Right renal cortex interstitium (tissue), 3 donors: ENCODE measurements around the gene DIDO1. TPM values are rescaled to one million over a fixed set of nuclear protein-coding genes. Genes with fewer than 3 reads are reported as not detected.

Experiments used
- DNase-seq, 3 donors: peaks; one replicate each; pipeline ENCODE4 v3.0.0-alpha.2; 2013; ENCODE audit warnings: low read depth in 3 of 3, low spot score in 2 of 3
- polyA plus RNA-seq, 3 donors: library from polyadenylated mRNA; unstranded; fragments of 120-200 nt; gene quantifications; one replicate each; pipeline ENCODE4 v1.2.1, GENCODE V29; 2013; ENCODE audit not compliant: insufficient read length in 3 of 3

Gene DIDO1
- polyA plus RNA-seq, 3 donors: 49.0 to 58.6 (median 57.1) TPM

DNA sequence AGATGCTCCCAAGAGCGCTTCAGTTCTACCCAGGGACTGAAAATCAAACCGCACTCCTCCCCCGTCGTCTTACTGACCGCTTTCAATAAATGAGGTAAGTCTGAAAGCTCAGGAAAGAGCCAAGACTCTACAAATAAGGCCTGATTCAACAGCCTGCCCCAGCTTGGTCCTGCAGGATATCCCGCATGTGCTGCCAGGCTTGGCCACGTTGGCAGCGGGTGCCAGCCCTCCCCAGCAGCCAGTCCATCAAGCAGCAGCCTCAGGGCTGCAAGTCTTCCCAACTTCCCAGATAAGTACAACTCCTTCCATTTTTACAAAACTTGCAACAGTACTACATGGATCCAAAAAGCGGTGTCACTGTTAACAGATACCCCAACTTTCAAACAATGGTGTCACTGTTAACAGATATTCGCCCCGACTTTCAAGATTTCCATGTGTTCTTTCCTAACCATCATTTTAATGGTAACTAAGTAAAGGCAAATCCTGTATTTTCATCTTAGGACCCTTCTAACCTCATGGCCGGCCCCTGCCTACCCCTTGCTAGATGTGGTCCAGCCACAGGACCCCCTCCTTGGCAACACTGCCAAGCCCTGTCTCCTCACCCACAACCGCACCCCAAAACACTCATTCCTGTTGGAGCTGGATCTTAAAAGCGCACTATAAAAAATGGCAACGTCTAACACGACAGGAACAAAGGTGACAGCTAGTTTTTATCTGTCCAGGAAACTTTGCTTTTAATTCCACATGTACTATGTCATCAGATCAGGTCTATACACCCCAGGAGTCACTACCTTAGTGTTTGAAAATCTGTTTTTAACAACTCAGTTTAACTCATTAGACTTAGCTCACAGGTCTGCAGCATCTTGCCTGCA lies 28.0 kb downstream of the DIDO1 start:
- DNase-seq: no peak

DNA sequence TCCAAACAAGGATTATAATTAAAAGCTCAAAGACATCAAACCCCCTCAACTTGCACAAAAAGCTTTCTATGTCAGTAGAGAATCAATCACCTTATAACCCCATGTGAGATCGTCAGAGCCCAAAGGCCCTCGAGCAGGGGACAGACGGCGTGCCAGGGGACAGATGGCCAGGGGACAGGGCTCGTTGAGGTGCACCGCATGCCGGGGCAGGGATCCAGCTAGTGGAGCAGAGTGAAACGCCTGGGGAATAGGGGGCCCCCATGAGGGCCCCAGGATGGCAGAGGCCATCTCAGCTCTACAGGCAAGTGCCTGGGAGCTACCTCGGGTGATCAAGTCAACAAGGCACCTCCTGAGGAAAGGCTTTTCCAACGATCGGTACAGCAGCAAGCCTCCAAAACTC lies 28.6 kb downstream of the DIDO1 start:
- no peak for DNase-seq

DNA sequence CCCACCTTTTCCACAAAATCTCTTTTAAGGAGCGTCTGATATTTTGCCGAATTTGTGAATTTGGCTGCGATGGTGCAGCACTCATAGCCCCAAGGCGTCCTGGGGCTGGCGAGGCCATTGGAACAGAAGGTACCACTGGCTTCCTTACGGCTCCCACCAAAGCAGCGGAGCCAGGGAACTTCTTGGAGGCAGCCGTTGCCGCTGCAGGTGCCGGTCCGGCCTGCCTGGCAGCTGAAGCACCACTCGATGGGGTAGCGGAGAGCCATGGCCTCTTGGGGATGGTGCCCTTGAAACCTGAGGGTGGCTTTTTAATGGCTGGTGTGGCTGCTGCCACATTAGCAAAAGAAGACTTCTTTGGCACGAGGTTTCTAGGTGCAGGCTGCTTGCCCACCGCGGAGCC lies 29.8 kb downstream of the DIDO1 start:
- DNase-seq: no peak

DNA sequence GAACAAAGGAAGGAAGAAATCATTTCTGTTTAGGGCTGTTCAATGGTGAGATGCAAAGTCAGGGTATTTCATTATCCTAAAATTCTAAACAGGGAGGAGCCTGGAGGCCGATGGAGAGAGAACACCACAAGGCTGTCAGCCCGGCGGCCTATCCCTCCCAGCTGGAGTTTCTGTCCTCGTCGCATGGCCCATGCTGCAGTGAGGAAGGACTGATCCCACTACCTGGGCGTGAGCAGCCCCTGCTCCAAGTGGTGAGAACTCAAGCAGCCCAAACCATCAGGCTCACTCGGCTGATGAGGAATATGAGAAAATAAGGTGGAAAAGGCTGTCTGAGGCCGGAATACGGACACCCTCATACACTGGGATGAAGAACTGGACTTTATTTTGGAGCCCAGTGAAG lies 30.8 kb downstream of the DIDO1 start:
- DNase-seq: no peak

DNA sequence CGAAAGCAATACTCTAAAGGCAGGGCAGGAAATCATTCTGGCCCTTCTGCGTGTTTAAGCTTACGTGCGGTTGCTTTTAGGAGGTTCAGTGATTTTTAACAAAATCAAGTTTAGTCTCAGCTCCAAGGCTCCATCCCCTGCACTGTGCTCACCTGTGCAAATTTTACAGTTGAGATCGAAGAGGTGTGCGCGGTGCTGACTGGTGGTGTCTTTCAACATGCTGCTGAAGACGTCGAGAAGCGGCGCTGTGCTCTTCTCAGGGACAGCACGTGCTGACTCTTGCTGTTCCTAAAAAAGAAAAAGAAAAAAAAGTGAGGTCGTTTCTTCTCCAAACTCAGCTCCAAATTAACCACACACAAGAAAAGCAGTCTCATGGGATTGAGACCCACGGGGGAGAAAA lies 32.0 kb downstream of the DIDO1 start:
- no peak for DNase-seq

DNA sequence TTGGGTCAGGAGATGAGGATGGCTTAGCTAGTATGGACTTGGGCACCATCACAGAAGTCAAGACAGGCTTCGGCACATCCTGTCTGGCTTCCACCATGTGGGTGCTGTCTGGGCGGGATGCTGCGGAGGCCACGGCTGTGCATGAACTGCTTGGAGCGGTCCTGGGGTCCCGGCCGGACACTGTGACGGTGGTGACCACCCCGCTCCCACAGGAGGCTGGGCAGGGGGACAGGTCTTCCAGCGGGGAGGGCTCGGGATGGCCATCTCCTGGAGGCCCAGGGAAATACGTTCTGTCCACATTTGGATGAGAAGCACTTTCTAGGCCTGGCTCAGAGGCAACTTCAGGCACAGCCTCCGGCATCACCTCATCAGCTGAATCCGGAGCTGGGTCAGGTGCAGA lies 32.6 kb downstream of the DIDO1 start:
- no peak for DNase-seq

DNA sequence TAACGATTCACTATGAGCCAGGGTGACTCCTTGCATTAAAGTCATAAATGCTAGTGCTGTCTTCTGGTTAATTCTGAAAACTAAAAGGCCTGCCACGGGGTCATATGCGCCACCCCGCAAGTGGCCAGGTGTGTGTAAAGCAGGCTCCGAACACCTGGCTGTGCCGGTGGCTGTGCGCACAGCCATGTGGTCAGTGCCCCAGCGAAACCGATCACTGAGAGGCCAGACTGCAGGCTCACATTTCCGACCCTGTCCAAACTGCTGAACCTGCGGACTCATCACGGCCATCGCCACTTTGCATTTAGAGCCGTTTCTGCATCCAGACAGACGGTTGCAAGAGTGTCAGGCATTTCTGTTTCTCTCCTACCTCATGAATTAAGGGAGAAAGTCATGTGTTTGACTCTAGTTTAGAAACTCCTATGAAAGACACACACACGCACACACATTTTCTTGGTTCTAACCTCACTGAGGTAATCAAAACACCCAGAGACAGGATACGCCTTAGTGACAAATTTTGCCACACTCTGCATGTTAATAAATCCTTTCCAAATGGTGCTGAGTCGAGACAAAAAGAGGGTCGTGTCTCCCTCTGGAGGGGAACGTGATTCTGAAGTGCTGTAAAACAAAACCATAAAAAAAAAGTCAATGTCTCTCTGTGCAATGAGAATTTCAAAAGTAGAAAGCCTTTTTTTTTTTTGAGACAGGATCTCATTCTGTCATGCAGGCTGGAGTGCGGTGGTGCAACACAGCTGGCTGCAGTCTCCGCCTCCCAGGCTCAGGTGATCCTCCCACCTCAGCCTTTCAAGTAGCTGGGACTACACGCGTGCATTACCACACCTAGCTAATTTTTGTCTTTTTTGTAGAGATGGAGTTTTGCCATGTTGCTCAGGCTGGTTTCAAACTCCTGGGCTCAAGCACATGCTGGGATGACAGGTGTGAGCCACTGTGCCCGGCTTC lies 33.7 kb downstream of the DIDO1 start:
- DNase-seq: no peak

DNA sequence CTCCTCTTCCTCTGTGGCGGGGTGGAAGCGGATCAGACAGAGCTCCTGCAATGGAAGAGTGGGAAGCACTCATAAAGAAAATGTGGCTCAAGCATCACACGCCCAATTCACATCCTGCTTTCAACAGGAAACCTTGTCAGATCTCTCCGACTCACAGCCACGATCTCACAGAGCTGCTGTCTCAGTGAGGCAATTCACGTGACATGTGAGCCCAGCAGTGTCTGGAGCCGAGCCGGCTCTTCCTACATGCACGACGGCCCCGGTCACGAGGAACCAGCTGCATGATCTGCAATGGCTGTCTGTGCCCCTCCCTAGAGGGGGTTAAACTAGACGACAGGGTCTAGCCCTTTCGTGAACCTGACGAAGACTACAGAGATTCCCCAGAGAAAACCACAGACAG lies 35.2 kb downstream of the DIDO1 start:
- DNase-seq: no peak

DNA sequence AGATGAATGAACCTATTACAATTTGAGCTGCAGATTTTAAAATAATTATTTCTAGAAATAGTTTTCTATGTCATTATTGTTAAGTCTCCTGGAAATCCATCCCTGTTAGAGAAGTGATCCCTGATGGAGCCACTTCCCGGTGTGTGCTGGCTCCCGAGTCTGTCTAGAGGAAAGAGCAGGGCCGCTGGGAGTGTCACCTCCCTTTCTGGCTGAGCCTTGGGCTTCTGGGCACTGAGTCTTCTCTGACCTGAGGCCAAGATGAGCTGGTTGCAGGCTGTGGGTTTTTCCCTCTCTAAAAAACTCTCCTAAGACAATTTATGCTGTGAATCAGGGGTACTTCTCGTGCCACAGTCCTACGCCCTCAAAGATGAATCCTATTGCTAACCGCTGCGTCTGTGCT lies 35.9 kb downstream of the DIDO1 start:
- no peak for DNase-seq

DNA sequence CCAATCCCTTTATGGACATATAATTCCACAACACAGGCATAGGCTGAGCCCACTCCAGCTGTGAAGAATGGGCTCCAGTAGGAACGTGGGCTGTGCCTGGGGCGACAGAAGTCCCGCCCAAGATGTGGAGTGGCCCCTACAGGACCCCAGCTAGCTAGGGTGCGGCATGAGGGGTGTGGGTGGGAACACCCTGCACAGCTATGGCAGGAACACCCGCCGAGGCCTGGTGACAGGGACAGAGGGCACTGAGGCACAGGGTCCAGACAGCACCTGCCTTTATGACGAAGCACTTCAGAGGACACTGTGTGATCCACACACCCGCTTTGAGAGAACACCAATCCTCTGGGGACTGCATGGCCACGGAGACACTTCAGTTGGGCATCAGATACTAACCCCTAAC lies 36.4 kb downstream of the DIDO1 start:
- no peak for DNase-seq

DNA sequence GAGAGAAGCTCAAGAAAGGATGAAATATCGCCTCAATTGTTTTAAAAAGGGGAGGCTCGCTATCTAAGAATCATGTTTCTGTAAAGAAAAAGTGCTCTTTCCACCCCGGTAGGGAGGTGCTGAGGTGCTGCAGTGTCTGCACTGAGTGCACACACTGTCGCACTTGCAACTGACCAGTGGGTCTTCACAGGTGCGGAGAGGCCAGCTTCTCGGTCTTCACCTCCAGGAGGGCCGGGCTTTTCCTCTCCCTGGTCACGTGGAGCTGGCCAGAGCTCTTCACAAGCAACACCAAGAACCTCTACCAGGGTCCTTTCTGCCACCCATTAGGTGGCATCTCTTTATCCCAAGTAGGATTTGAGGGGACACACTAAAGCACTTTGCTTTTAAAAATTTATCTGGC lies 36.9 kb downstream of the DIDO1 start:
- no peak for DNase-seq

DNA sequence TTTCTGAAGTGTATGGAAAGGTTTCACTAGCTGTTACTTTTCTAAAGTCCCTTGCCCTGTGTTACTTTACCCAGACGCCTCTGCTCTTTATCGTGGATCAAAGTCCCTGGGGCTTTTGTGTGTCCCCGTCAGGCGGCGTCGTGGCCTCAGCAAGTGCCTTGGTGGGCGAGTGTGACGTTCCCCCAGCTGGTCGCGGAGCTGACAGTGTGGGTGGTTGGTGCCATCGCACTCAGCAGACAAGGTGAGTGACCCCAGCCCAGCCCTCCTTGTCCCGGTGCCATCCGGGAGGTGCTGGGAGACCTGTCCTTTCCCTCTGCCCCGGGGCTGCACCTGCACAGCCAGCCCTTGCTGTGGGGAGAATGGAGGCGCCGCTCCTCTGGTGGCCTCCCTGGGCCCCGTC lies 37.4 kb downstream of the DIDO1 start:
- no peak for DNase-seq

DNA sequence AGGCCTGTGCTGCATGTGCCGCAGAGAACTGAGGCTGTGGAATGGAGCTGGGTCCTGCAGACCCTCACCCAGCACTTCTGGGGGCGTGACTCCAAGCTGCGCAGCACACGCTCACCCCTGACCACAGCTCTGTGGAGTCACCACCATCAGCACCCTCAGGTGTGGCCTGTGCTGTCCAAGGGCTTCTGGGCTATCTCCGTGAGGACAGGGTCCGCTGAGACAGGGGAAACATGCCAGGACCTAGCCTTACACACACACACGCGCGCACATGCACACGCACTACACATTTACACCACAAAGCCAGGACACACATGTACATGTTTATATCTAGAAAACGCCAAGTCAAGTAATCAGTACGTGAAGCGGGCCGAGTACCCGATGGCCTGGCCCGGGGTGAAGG lies 37.9 kb downstream of the DIDO1 start:
- no peak for DNase-seq

DNA sequence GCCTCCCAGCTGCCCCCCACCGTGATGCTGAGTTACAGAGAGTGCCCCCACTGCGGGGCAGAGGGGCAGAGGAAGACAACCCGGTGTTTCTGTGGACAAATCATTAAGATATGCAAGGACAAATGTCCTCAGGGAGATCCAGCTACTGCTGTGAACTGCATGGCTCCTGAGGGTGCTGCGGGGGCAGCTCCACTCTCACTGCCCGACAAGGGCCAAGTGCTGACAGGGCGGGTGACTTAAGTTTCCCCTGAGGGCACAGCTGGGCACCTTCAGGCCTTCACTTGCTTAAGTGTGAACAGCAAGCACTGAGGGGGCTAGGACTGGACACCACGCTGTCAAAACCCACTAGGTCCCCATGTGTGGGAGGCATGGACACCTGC lies 38.5 kb downstream of the DIDO1 start:
- no peak for DNase-seq

DNA sequence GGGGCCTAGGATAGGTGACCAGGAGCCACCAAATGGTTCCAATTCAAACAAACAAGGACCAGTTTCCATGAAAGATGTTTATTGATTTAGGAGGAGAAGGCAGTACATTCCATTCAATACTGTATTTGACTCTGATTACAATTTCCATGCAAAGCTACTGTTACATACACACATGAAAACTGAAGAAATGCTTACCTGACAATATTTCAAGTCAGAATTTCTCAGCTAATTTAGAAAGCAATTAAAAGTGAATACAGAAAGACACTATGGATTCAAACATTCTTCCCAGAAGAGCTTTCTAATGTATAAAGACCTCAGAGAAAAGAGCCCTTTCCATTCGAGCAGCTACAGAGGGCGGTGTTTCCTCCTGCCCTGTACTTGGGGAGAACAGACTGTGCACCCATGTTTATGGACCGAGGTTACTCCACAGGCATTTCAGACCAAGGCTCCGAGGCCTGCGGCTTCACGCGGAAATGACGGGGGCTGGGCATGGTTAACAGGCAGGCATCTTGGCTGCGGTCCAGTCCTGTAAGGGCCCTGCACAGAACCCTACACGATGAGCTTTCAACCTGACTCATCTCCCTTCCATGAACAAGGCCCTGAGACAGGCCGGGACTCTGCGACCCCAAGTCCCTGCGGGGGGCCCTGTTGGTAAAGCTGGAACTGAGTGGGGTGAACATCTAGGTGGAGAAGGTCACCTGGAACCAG lies 39.0 kb downstream of the DIDO1 start:
- no peak for DNase-seq

DNA sequence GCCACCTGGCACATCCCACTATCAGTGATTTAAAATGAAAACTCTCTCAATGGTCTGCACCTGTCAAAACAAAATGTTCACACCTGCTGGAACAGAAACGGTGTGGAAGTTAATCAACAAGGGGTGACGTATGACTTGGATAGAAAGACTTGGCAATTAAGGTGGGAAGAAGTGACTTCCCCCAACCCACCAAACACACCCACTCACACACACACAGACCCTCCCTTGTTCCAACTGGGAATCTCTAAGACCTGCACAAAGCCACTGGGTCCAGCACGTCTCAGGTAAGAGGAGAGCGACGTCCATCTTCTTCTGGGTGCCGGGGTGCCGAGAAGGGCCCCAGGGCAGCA lies 39.6 kb downstream of the DIDO1 start:
- DNase-seq: no peak

DNA sequence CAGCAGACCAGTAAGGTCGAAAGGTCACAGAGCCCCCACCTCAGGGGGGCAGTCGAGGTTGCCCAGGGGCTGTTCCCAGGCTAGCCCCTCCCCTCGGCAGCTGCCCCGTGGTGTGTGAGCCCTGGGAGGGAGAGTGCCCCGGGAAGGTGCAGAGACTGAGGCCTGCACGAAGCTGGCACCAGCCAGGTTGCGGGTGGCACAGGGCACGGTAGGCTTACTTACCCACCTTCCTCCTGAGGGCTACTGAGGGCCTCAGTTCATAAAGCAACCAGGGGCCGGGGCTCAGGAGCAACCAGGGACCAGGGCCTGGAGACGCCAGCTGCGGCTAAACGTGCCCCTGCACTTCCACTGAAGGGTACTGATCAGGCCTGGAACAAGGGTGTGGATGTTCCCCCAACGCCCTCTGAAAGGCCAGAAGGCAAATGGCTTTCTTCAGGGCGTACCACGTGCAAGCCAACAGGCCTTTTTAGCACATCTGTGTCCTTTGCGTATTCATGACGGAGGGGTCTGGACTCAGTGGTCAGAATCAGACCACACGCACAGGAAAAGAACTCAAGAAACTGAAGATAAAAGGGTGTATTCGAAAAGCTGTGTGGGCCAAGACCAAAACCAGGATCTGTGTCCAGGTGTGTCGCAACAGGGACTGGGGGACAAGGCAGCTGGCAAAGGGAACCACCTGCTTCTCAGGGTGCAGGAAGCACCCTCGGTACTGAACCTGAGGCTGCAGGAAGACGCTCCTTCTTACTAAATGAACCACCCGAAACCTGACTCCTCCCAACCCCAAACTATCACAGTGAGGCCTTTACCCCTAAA lies 40.2 kb downstream of the DIDO1 start:
- DNase-seq: no peak

DNA sequence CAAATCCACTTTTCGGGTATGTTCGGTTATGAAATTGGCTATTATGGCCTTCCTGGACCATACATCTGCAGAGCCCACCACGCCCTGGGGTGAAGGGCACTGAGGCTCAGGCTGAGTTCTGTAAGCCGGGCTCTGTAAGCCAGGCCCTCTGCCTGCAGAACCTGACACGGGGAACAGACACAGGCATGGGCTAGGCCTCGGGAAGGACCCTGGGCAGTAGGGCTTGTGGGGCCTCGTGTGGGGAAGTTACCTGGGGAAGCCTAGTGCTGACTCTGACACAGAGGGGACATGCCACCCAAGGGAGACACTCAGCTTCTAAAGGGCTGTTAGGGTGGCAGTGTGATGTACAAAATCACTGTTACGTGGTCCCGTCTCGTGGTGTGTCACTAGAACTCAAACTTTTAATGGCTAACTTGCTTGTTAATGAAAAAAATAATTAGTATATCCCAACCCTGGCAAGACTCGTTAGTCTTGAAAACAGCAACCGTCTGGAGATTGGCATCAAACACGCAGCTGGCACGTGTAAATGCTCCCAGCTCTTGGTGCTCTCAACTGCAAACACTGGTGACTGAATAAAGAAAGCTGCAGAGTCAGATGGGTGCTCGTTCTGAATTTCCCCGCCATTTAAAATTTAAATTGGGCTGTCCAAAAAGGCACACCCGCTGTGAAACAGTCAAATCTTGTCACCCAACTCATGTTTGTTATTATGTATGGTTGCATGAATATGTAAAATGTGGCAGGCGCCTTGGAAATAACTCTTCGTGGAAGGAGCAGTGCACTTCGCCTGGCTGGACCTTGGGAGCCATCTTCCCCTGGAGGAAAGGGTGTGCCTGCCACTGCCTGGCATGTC lies 41.0 kb downstream of the DIDO1 start:
- DNase-seq: no peak

DNA sequence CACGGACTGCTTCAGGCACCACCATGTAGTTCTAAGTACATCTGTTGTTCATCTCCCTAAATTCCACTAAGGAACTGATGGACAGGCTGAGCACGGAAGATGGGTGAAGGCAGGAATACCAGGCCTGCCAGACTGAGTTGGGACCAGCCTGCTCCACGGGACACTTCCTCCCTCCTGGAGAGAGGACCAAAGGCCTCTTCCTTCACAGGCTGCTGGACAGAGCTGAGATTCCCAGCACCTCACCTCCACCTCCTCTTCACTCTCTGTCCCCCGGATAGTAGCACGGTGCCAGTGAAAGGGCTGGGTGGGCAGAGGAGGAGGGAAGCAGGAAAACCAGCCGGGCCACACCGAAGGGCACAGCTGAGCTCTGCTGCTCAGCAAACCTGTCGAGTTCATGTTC lies 41.7 kb downstream of the DIDO1 start:
- DNase-seq: no peak

DNA sequence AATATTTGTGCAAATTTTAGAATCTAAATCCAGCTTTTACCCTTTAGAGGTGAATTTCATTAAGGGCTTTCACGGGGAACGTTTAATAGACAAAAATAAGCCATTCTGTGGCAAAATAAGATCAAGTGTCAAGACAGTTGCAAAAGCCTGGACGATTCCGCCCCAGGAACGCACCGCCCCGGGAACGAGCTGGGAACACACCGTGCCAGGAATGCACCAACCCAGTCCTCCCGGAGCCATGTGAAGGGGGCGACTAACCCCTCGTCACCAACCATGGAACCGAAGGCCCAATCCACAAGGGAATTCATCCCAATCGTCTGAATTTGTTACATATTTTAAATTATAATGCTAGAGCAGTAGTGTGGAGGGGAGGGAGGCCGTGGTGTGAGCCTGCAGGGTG lies 43.9 kb downstream of the DIDO1 start:
- no peak for DNase-seq
